Activated CD4-positive, alpha-beta memory T cell treated with anti-CD3 and anti-CD28 coated beads, Interleukin-2, amount 10 ng/mL, durations not matched to agents 7 days and 5 days (primary cell): ENCODE data around the gene PLPP4. TPM values are rescaled to one million over a fixed set of nuclear protein-coding genes. Genes with fewer than 3 reads are reported as not detected.
A peak's percentile ranks its signal among the peaks of the same experiment; 100 is the strongest.

Experiments used
- CTCF ChIA-PET: fragments of 350-600 bp; sonication (Branson Sonifier 250); formaldehyde crosslinking; loops from one replicate; lab custom pipeline; 2021; ENCODE audit warnings: antibody characterized with exemption, inconsistent platforms; lab: Charles Lee
- POLR2A ChIA-PET: fragments of 350-600 bp; sonication (Branson Sonifier 250); formaldehyde crosslinking; loops from one replicate; lab custom pipeline; 2021; ENCODE audit warnings: antibody characterized with exemption; lab: Charles Lee
- DNase-seq: peaks from one replicate; pipeline ENCODE4 v3.0.0-alpha.2; 2020
- H3K27ac Mint-ChIP-seq: one replicate; pipeline ENCODE4 v1.8.0; 2021; ENCODE audit warnings: mild to moderate bottlenecking, mixed read lengths
- H3K27me3 Mint-ChIP-seq: one replicate; pipeline ENCODE4 v1.8.0; 2021; ENCODE audit warnings: mixed read lengths
- H3K36me3 Mint-ChIP-seq: one replicate; pipeline ENCODE4 v1.8.0; 2021; ENCODE audit warnings: low read depth, mixed read lengths
- H3K4me1 Mint-ChIP-seq: one replicate; pipeline ENCODE4 v1.8.0; 2021; ENCODE audit warnings: mixed read lengths
- H3K4me3 Mint-ChIP-seq: one replicate; pipeline ENCODE4 v1.8.0; 2021; ENCODE audit warnings: mild to moderate bottlenecking, mixed read lengths
- H3K9me3 Mint-ChIP-seq: one replicate; pipeline ENCODE4 v1.8.0; 2021; ENCODE audit warnings: mixed read lengths
- total RNA-seq, 2 experiments: library from RNA; stranded (reverse); gene quantifications; one replicate each; pipeline ENCODE4 v1.2.3, GENCODE V29; 2021

Gene PLPP4
- not detected for total RNA-seq

- H3K36me3 Mint-ChIP-seq: no peaks in the 10 kb centered on the region
- H3K27ac Mint-ChIP-seq: no peak within 1 kb of the TSS
- peaks cover 29% of the 10 kb centered on the region for H3K27me3 Mint-ChIP-seq
- no peak within 1 kb of the TSS for H3K4me3 Mint-ChIP-seq
- H3K9me3 Mint-ChIP-seq: no peaks in the 10 kb centered on the region
- CTCF ChIA-PET: no interaction called here
- POLR2A ChIA-PET: no interaction called here
- DNase-seq: no peak
- peaks cover 2% of the 10 kb centered on the region for H3K4me1 Mint-ChIP-seq
These were observed at the start of gene PLPP4 for GRCh38 chr10:120456626-120457430. PLPP4 (plus strand) TSS chr10:120457227; CDS start chr10:120457306, 79 bp downstream.

- POLR2A ChIA-PET: no interaction called here
- Mint-ChIP-seq H3K4me1 (no peaks in the 10 kb centered on the region), H3K4me3 (no peak overlapping the region), H3K9me3 (no peaks in the 10 kb centered on the region), H3K27me3 (no peaks in the 10 kb centered on the region), H3K36me3 (no peaks in the 10 kb centered on the region), H3K27ac (no peak overlapping the region)
- CTCF ChIA-PET: interaction anchor here (1.1 kb wide), 1 partner anchor 14 kb away, joined by 4 read pairs; no protein-coding TSS in a partner anchor
- no peak for DNase-seq
These were observed 47.2 kb upstream of the PLPP4 start for GRCh38 chr10:120409816-120410215.

DNA sequence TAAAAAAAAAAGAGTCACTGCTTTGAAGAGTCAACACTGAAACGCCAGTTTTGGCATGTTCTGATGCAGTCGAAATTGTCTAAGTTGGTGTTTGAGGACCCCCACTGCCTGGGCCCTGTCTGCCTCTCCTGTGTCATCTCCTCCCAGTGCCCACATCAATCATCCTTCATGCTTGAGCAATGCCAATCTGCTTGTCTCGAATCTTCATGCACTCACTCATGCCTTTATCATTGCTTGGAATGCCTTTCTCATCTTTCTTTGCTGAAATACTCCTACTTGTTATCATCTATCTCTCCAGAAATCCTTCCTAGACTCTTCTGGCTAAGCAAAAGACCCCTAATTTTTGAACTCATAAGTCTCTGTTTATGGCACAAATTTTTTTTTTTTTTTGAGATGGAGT is 42.1 kb upstream of the PLPP4 start:
- no peaks in the 10 kb centered on the region for H3K4me1 Mint-ChIP-seq
- H3K27me3 Mint-ChIP-seq: no peaks in the 10 kb centered on the region
- H3K36me3 Mint-ChIP-seq: no peaks in the 10 kb centered on the region
- POLR2A ChIA-PET: no interaction called here
- no peak for DNase-seq
- no peak overlapping the region for H3K27ac Mint-ChIP-seq
- H3K9me3 Mint-ChIP-seq: no peaks in the 10 kb centered on the region
- CTCF ChIA-PET: no interaction called here
- no peak overlapping the region for H3K4me3 Mint-ChIP-seq

DNA sequence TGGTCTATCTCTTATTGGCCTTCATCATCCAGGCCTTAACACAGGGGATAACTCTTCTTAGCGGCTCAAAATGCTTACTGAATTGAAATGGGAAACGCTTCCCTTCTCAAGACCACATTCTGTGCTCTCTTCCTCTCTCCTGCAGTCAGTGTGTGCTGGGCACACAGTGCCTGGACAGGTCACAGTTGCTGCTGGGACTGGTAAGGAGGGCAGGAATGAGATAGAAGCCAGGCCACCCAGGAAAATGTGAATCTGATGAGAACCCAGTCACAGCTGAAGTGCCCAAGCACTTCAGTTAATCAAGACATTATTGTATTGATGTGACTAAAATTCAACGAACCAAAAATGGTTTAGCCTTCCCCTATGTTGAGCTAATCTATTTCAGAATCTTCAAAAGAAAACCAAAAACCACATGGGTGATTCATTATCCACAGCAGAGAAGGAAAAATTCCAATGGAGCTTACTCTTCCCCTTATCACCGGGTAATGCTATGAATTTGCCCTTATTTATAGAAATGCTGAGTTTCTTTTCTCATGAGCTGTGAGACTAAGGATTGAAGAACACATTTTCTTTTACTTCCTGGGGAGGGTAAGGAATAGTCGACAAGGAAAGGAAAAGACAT is 41.2 kb upstream of the PLPP4 start:
- CTCF ChIA-PET: no interaction called here
- no peak overlapping the region for H3K27ac Mint-ChIP-seq
- POLR2A ChIA-PET: no interaction called here
- H3K4me1 Mint-ChIP-seq: no peaks in the 10 kb centered on the region
- DNase-seq: no peak
- H3K9me3 Mint-ChIP-seq: no peaks in the 10 kb centered on the region
- H3K4me3 Mint-ChIP-seq: no peak overlapping the region
- H3K36me3 Mint-ChIP-seq: no peaks in the 10 kb centered on the region
- no peaks in the 10 kb centered on the region for H3K27me3 Mint-ChIP-seq

GRCh38 chr10:120420421-120420820 is 36.6 kb upstream of the PLPP4 start:
- peaks cover 2% of the 10 kb centered on the region for H3K27me3 Mint-ChIP-seq
- H3K4me3 Mint-ChIP-seq: no peak overlapping the region
- H3K36me3 Mint-ChIP-seq: no peaks in the 10 kb centered on the region
- POLR2A ChIA-PET: no interaction called here
- H3K4me1 Mint-ChIP-seq: no peaks in the 10 kb centered on the region
- no peaks in the 10 kb centered on the region for H3K9me3 Mint-ChIP-seq
- no peak for DNase-seq
- CTCF ChIA-PET: no interaction called here
- no peak overlapping the region for H3K27ac Mint-ChIP-seq

- CTCF ChIA-PET: no interaction called here
- no peak for DNase-seq
- POLR2A ChIA-PET: no interaction called here
- Mint-ChIP-seq H3K4me3 (no peak overlapping the region), H3K9me3 (no peaks in the 10 kb centered on the region), H3K27me3 (peaks cover 2% of the 10 kb centered on the region), H3K27ac (no peak overlapping the region), H3K36me3 (no peaks in the 10 kb centered on the region), H3K4me1 (no peaks in the 10 kb centered on the region)
These were observed 35.8 kb upstream of the PLPP4 start for GRCh38 chr10:120421250-120421649.

DNA sequence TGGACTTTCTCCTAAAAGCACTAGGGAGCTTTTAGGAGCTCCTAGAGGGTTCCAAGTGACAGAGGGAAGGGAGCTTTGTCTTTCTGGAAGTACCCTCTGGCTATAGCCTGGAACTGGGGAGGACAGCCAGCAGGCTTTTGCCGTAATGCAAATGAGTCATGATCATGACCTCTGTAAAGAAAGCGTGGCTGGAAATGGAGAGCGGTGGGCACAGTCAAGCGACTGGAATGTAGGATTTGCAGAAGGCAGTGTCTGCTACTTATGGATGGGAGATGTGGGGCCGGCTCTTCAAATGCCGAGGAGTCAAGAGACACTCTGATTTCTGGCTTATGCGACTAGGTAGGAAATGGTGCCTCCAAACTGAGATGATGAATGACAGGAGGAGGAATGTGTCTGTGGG is 34.6 kb upstream of the PLPP4 start:
- ChIA-PET POLR2A (no interaction called here), CTCF (interaction anchor here (1.4 to 1.8 kb wide), 3 partner anchors 25 to 314 kb away, joined by 4 to 7 read pairs (median 4); no protein-coding TSS in a partner anchor)
- H3K36me3 Mint-ChIP-seq: no peaks in the 10 kb centered on the region
- H3K9me3 Mint-ChIP-seq: no peaks in the 10 kb centered on the region
- peaks cover 2% of the 10 kb centered on the region for H3K27me3 Mint-ChIP-seq
- H3K27ac Mint-ChIP-seq: no peak overlapping the region
- H3K4me1 Mint-ChIP-seq: no peaks in the 10 kb centered on the region
- DNase-seq: no peak
- no peak overlapping the region for H3K4me3 Mint-ChIP-seq

DNA sequence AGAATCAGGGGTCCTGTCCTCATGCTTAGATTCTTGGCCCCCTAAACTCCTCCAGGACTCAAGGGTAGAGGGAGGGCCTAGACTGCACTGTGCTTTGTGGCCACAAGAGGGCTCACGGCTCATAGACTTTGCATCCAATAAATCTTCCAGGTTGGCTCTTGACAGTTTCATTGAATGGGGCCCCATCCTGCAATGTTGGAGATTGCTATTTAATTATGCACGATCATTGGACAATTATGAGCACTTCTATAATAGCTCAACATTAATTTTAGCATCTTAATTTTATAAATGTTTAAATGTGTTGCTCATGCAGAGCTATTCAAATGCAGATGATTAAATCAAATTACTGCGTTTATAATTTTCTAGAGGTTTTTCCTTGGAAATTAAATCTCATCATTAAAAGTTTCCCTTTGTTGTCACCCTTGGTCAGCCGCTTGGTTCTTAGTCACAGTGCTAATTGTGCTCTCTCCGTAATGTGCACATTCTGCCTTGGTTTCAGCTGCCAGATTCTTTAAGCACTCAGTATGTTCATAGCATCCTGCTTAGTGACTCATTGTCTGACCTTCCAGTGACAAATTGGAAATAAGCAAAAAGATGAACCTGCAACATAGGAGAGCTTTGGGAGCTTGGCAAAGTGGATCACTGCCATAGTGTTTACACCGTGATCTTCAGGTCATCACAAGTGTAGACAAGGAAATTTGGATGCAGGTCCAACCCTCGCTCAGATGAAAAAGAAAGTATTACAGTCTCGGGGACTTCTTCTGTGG is 33.4 kb upstream of the PLPP4 start:
- no peak overlapping the region for H3K27ac Mint-ChIP-seq
- CTCF ChIA-PET: interaction anchor here (0.5 to 1.8 kb wide), 7 partner anchors 9 to 937 kb away, joined by 3 to 7 read pairs (median 4); no protein-coding TSS in a partner anchor
- no peaks in the 10 kb centered on the region for H3K36me3 Mint-ChIP-seq
- no peaks in the 10 kb centered on the region for H3K4me1 Mint-ChIP-seq
- POLR2A ChIA-PET: no interaction called here
- peak; percentile 23 for DNase-seq
- no peak overlapping the region for H3K4me3 Mint-ChIP-seq
- peaks cover 2% of the 10 kb centered on the region for H3K27me3 Mint-ChIP-seq
- H3K9me3 Mint-ChIP-seq: no peaks in the 10 kb centered on the region

DNA sequence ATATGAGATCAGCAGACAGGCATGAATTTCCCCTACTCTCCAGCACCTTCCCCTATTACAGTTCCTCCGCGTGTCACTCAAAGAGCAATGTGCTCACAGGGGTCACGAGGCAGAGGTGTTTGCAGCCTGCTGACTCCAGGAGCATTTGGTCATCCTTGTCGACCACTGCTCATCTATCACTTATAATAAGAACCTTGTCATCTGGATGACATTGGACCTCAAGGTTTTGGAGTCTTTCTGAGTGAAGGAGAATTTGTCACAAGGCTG is 32.9 kb upstream of the PLPP4 start:
- no peaks in the 10 kb centered on the region for H3K36me3 Mint-ChIP-seq
- CTCF ChIA-PET: interaction anchor here (1.1 to 1.8 kb wide), 4 partner anchors 15 to 307 kb away, joined by 3 to 7 read pairs (median 4); no protein-coding TSS in a partner anchor
- POLR2A ChIA-PET: no interaction called here
- H3K27ac Mint-ChIP-seq: no peak overlapping the region
- peaks cover 2% of the 10 kb centered on the region for H3K27me3 Mint-ChIP-seq
- no peak for DNase-seq
- no peak overlapping the region for H3K4me3 Mint-ChIP-seq
- H3K9me3 Mint-ChIP-seq: no peaks in the 10 kb centered on the region
- H3K4me1 Mint-ChIP-seq: no peaks in the 10 kb centered on the region

- DNase-seq: no peak
- H3K4me3 Mint-ChIP-seq: no peak overlapping the region
- ChIA-PET POLR2A (no interaction called here), CTCF (no interaction called here)
- H3K4me1 Mint-ChIP-seq: no peaks in the 10 kb centered on the region
- H3K9me3 Mint-ChIP-seq: no peaks in the 10 kb centered on the region
- peaks cover 9% of the 10 kb centered on the region for H3K27me3 Mint-ChIP-seq
- no peak overlapping the region for H3K27ac Mint-ChIP-seq
- H3K36me3 Mint-ChIP-seq: no peaks in the 10 kb centered on the region
These were observed 30.7 kb upstream of the PLPP4 start for GRCh38 chr10:120426306-120426705.

- ChIA-PET CTCF (no interaction called here), POLR2A (no interaction called here)
- no peaks in the 10 kb centered on the region for H3K36me3 Mint-ChIP-seq
- H3K4me3 Mint-ChIP-seq: no peak overlapping the region
- H3K4me1 Mint-ChIP-seq: no peaks in the 10 kb centered on the region
- H3K27ac Mint-ChIP-seq: no peak overlapping the region
- no peak for DNase-seq
- no peaks in the 10 kb centered on the region for H3K9me3 Mint-ChIP-seq
- peaks cover 20% of the 10 kb centered on the region for H3K27me3 Mint-ChIP-seq
These were observed 28.3 kb upstream of the PLPP4 start for GRCh38 chr10:120428754-120429153.

DNA sequence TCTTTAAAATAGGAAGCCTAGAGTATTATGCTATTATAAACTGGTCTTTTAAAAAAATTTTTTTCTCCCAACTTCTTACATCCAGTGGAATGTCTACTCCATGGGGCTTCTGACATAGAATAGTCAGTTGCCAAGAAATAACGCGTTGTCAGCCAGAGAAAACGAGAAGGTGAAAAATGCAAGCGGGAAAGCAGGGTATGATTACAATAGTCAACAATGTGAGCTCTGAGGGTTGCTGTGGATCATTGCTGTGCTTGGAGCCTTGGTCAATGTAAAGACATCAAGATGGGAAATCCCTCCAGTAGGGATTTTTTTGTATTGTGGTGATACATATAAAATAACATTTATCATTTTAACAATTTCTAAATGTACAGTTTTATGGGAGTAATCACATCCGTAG is 27.6 kb upstream of the PLPP4 start:
- no peaks in the 10 kb centered on the region for H3K4me1 Mint-ChIP-seq
- no peak overlapping the region for H3K27ac Mint-ChIP-seq
- H3K27me3 Mint-ChIP-seq: peaks cover 18% of the 10 kb centered on the region
- no peak for DNase-seq
- H3K36me3 Mint-ChIP-seq: no peaks in the 10 kb centered on the region
- ChIA-PET CTCF (no interaction called here), POLR2A (no interaction called here)
- H3K9me3 Mint-ChIP-seq: no peaks in the 10 kb centered on the region
- H3K4me3 Mint-ChIP-seq: no peak overlapping the region

DNA sequence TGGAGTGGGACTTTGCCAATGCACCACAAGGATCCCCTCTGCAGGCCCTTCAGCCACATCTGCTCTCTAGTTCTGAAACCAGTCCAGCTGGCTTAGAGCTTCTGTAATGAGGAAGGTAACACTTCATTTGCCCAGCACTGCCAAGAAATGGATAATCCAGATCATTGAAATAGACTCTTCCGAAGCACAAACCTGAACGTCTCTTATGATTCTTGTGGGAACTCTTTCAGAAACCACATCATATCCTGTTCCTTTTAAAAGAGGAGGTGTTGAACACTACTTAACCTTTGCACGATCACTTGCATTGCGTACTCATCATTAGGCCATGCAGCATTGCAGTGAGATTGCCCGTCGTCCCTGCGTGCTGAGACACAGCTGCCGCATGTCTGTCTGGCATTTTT is 25.8 kb upstream of the PLPP4 start:
- Mint-ChIP-seq H3K36me3 (no peaks in the 10 kb centered on the region), H3K27ac (no peak overlapping the region), H3K4me1 (no peaks in the 10 kb centered on the region), H3K27me3 (peaks cover 18% of the 10 kb centered on the region), H3K9me3 (no peaks in the 10 kb centered on the region), H3K4me3 (no peak overlapping the region)
- no peak for DNase-seq
- POLR2A ChIA-PET: no interaction called here
- CTCF ChIA-PET: no interaction called here
